H1 (cell line): ENCODE measurements around the gene MAP3K14. TPM values are rescaled to one million over a fixed set of nuclear protein-coding genes. Genes with fewer than 3 reads are reported as not detected.

ENCODE experiments used
- CTCF ChIA-PET: fragments of 300-600 bp; sonication (Branson Sonifier 250); formaldehyde crosslinking; loops from one replicate; lab custom pipeline; 2021; ENCODE audit not compliant: partially characterized antibody; lab: Charles Lee
- POLR2A ChIA-PET: fragments of 300-600 bp; sonication (Branson Sonifier 250); formaldehyde crosslinking; loops from one replicate; lab custom pipeline; 2021; ENCODE audit warnings: inconsistent platforms; ENCODE audit not compliant: partially characterized antibody; lab: Charles Lee
- DNase-seq, 2 experiments: peaks; one replicate each; pipeline versions ENCODE4 v3.0.0 to v3.0.0-alpha.2; 2010 to 2022; ENCODE audit warnings: low spot score in 2 of 2, low read depth in 1 of 2, mixed read lengths in 1 of 2
- FAIRE-seq: peaks from 2 replicates; lab custom pipeline; 2011; peaks lifted over from hg19 to GRCh38; lab: Jason Lieb, UNC
- H2AFZ ChIP-seq: 2 replicates; pipeline ENCODE4 v1.8.1; 2012; ENCODE audit warnings: low read length, inconsistent platforms
- H2AK5ac ChIP-seq: 2 replicates; pipeline ENCODE4 v1.6.1; 2013; ENCODE audit warnings: low read depth, low read length
- H2BK120ac ChIP-seq: replicated peaks from 2 replicates; pipeline ENCODE3; 2013; ENCODE audit warnings: low read depth, low read length, inconsistent platforms
- H2BK12ac ChIP-seq: 2 replicates; pipeline ENCODE4 v1.6.1; 2013; ENCODE audit warnings: low read depth, low read length
- H2BK15ac ChIP-seq: 2 replicates; pipeline ENCODE4 v1.6.1; 2013; ENCODE audit warnings: low read length
- H2BK20ac ChIP-seq: 2 replicates; pipeline ENCODE4 v1.6.1; 2013; ENCODE audit warnings: low read length
- H2BK5ac ChIP-seq: 2 replicates; pipeline ENCODE4 v1.6.1; 2013; ENCODE audit warnings: low read depth, low read length
- H3K14ac ChIP-seq: 2 replicates; pipeline ENCODE4 v1.6.1; 2013; ENCODE audit warnings: inconsistent platforms; ENCODE audit not compliant: insufficient read length
- H3K18ac ChIP-seq: 2 replicates; pipeline ENCODE4 v1.6.1; 2013; ENCODE audit warnings: low read length; ENCODE audit errors: extremely low read depth
- H3K23ac ChIP-seq: 2 replicates; pipeline ENCODE4 v1.6.1; 2013; ENCODE audit warnings: inconsistent platforms; ENCODE audit not compliant: insufficient read length
- H3K23me2 ChIP-seq: 2 replicates; pipeline ENCODE4 v1.6.1; 2013; ENCODE audit warnings: low read depth, low read length
- H3K27ac ChIP-seq: 2 replicates; pipeline ENCODE4 v1.6.1; 2011; ENCODE audit warnings: low read depth, low read length, inconsistent platforms
- H3K27me3 ChIP-seq, 4 experiments: replicated peaks in 1 of 4; 1 replicate in 1 of 4; 2 replicates in 3 of 4; pipeline versions ENCODE4 v1.6.1 to v1.8.1; 2011 to 2013; ENCODE audit warnings: low read length in 3 of 4, mild to moderate bottlenecking in 3 of 4, inconsistent platforms in 2 of 4, mixed read lengths in 2 of 4, moderate library complexity in 1 of 4; ENCODE audit not compliant: control insufficient read depth in 3 of 4, insufficient read depth in 3 of 4; ENCODE audit errors: extremely low read depth in 1 of 4
- H3K36me3 ChIP-seq, 4 experiments: 2 replicates each; pipeline versions ENCODE4 v1.6.1 to v1.8.1; 2011 to 2013; ENCODE audit warnings: mild to moderate bottlenecking in 4 of 4, low read length in 3 of 4, moderate library complexity in 2 of 4, control low read depth in 1 of 4, inconsistent platforms in 1 of 4; ENCODE audit not compliant: insufficient read depth in 4 of 4, control insufficient read depth in 2 of 4
- H3K4ac ChIP-seq: replicated peaks from 2 replicates; pipeline ENCODE3; 2013; ENCODE audit warnings: low read length, low read depth, mixed read lengths, inconsistent platforms; ENCODE audit not compliant: insufficient read length
- H3K4me1 ChIP-seq, 4 experiments: replicated peaks in 1 of 4; 1 replicate in 1 of 4; 2 replicates in 3 of 4; pipeline versions ENCODE4 v1.6.1 to v1.8.1; 2011 to 2013; ENCODE audit warnings: low read length in 3 of 4, inconsistent platforms in 2 of 4, mixed read lengths in 1 of 4; ENCODE audit not compliant: insufficient read depth in 4 of 4, control insufficient read depth in 3 of 4
- H3K4me2 ChIP-seq, 2 experiments: 2 replicates each; pipeline versions ENCODE4 v1.6.1 to v1.8.1; 2011 to 2013; ENCODE audit warnings: low read depth in 2 of 2, low read length in 2 of 2, control low read depth in 1 of 2, inconsistent platforms in 1 of 2, mild to moderate bottlenecking in 1 of 2; ENCODE audit not compliant: insufficient read depth in 1 of 2
- H3K4me3 ChIP-seq, 4 experiments: fragments of 200-600, 300-600 bp in 1 of 4; sonication (generic), shearing (Covaris generic), sonication (Bioruptor Twin) in 1 of 4; 2 replicates each; pipeline versions ENCODE4 v1.5.1 to v1.8.1; 2011 to 2016; ENCODE audit warnings: low read length in 4 of 4, low read depth in 3 of 4, control low read depth in 2 of 4, inconsistent platforms in 2 of 4, mild to moderate bottlenecking in 2 of 4, mixed read lengths in 1 of 4, moderate library complexity in 1 of 4; ENCODE audit not compliant: insufficient read depth in 2 of 4; ENCODE audit errors: extremely low read depth in 1 of 4
- H3K56ac ChIP-seq: replicated peaks from 2 replicates; pipeline ENCODE3; 2013; ENCODE audit warnings: low read depth, mild to moderate bottlenecking, mixed read lengths, low read length, inconsistent platforms; ENCODE audit not compliant: insufficient read length
- H3K79me1 ChIP-seq: 2 replicates; pipeline ENCODE4 v1.6.1; 2013; ENCODE audit warnings: low read depth, low read length, control low read depth
- H3K79me2 ChIP-seq, 2 experiments: 2 replicates each; pipeline versions ENCODE4 v1.6.1 to v1.8.1; 2012 to 2013; ENCODE audit warnings: low read length in 2 of 2, mild to moderate bottlenecking in 2 of 2, inconsistent platforms in 1 of 2; ENCODE audit not compliant: insufficient read depth in 2 of 2, control insufficient read depth in 1 of 2
- H3K9ac ChIP-seq, 4 experiments: replicated peaks in 1 of 4; 1 replicate in 1 of 4; 2 replicates in 3 of 4; pipeline versions ENCODE4 v1.6.1 to v1.8.1; 2011 to 2013; ENCODE audit warnings: low read depth in 3 of 4, low read length in 3 of 4, control low read depth in 2 of 4, mild to moderate bottlenecking in 2 of 4, moderate library complexity in 2 of 4, inconsistent platforms in 1 of 4; ENCODE audit errors: extremely low read depth in 1 of 4
- H3K9me3 ChIP-seq, 2 experiments: 2 replicates each; pipeline versions ENCODE4 v1.6.1 to v1.8.1; 2012 to 2013; ENCODE audit warnings: mild to moderate bottlenecking in 2 of 2, moderate library complexity in 2 of 2, control low read depth in 1 of 2, inconsistent platforms in 1 of 2, low read depth in 1 of 2, low read length in 1 of 2, mixed read lengths in 1 of 2; ENCODE audit not compliant: insufficient read depth in 2 of 2
- H4K20me1 ChIP-seq, 2 experiments: replicated peaks in 1 of 2; 2 replicates each; pipeline versions ENCODE3 to v1.8.1; 2011 to 2013; ENCODE audit warnings: inconsistent platforms in 2 of 2, low read length in 2 of 2, mild to moderate bottlenecking in 1 of 2; ENCODE audit not compliant: insufficient read depth in 2 of 2, control insufficient read depth in 1 of 2
- H4K5ac ChIP-seq: 2 replicates; pipeline ENCODE4 v1.6.1; 2013; ENCODE audit warnings: low read length, low read depth, mixed read lengths, inconsistent platforms; ENCODE audit not compliant: insufficient read length
- H4K8ac ChIP-seq: 2 replicates; pipeline ENCODE4 v1.8.0; 2013; ENCODE audit warnings: mild to moderate bottlenecking, moderate library complexity, low read length, inconsistent platforms; ENCODE audit not compliant: insufficient read depth; ENCODE audit errors: extremely low read depth
- H4K91ac ChIP-seq: replicated peaks from 2 replicates; pipeline ENCODE3; 2013; ENCODE audit warnings: low read length, mixed read lengths, inconsistent platforms; ENCODE audit not compliant: insufficient read length
- GTF2F1 ChIP-seq: IDR thresholded peaks from 2 replicates; pipeline ENCODE4 v1.6.1; 2012; ENCODE audit warnings: low read depth, low read length, improper control_type of control experiment, borderline replicate concordance
- KDM4A ChIP-seq: IDR thresholded peaks from one replicate; pipeline ENCODE4 v1.7.1; 2012; ENCODE audit warnings: low read depth, mild to moderate bottlenecking, moderate library complexity, low read length, inconsistent platforms; ENCODE audit not compliant: severe bottlenecking
- ZNF274 ChIP-seq: IDR thresholded peaks from 2 replicates; pipeline ENCODE4 v1.7.0; 2012; ENCODE audit warnings: low read length, borderline replicate concordance; ENCODE audit errors: extremely low read depth
- WGBS, 2 experiments: shearing (Covaris generic) in 1 of 2; methylation state at CpG; one replicate each; pipeline versions ENCODE4 v1.1.6 to v1.1.7; 2013 to 2015; ENCODE audit warnings: low lambda C conversion rate in 2 of 2, mixed read lengths in 2 of 2, inconsistent platforms in 1 of 2, low coverage in 1 of 2, missing lambda C conversion rate in 1 of 2; ENCODE audit not compliant: insufficient replicate concordance in 2 of 2, insufficient coverage in 1 of 2, insufficient read length in 1 of 2; ENCODE audit errors: extremely low coverage in 1 of 2, missing lambda C conversion rate in 1 of 2; 5-methylcytosine and 5-hydroxymethylcytosine counted together
- polyA plus RNA-seq, 7 experiments: library from polyadenylated mRNA; depleted of rRNA in 3 of 7; stranded (reverse) in 5 of 7; unstranded in 2 of 7; fragments of >200 nt in 5 of 7; fragments of 200-250 nt in 2 of 7; gene quantifications; 1 replicate in 5 of 7; 2 replicates in 1 of 7; 4 replicates in 1 of 7; pipeline versions ENCODE4 v1.2.1 to v1.2.3, GENCODE V29; 2011 to 2013; ENCODE audit warnings: missing spikeins in 2 of 7, mixed read lengths in 2 of 7
- total RNA-seq: library from RNA; stranded (reverse); fragmentation: NEBNext Ultra II Directional; extraction: Animal tissue kit (Norgen Biotek cat#: 25700); gene quantifications from 2 replicates; pipeline ENCODE4 v1.2.1, GENCODE V29; 2021

MAP3K14 gene
- total and polyA plus RNA-seq, 2 of the 8 experiments (the other 6 are each of a cell fraction or from before 2014, with no cell fraction given) = 5.2 to 6.1 TPM

DNA sequence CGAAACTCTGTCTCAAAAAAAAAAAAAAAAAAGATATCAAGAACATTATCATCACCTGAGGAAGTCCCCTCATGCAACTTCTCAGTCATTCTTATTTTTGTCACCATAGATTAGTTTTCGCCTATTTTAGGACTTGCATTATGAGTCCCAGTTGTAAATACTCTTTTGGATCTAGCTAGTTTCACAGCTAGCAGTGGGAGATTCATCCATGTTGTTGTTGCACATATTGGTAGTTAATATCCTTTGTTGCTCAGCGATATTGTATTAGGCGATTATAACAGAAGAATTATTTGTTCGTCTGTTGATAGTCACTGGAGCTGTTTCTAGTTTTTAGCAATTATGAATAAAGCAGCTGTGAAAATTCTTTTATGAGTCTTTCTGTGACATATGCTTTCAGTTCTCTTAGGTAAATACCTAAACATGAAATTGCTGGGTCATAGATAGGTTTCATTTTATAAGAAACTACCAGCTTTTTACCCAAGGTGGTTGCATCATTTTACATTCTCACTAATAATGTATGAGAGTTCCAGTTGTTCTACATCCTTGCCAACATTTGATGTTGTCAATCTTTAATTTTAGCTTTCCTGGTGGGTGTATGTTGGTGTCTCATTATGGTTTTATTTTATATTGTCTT is 40.7 kb upstream of the MAP3K14 start:
- CTCF ChIA-PET = interaction anchor here (0.7 to 1.5 kb wide), 3 partner anchors 12 to 122 kb away, joined by 3 to 4 read pairs (median 3); no protein-coding TSS in a partner anchor
- TF ChIP-seq GTF2F1 (no peak), ZNF274 (no peak), KDM4A (no peak)

More for the DNA sequence above, 40.7 kb upstream of the MAP3K14 start:
- Histone ChIP-seq H2AFZ (no peak overlapping the region), H2BK120ac (no peak overlapping the region), H3K27ac (no peak overlapping the region), H2AK5ac (no peak overlapping the region), H3K18ac (no peak overlapping the region), H4K5ac (no peak overlapping the region), H2BK12ac (no peak overlapping the region), H3K79me1 (no peaks in the 10 kb centered on the region), H3K4me2 (no peak overlapping the region), H3K36me3 (no peaks in the 10 kb centered on the region), H3K4me3 (no peak overlapping the region), H3K14ac (no peak overlapping the region), H3K23ac (no peak overlapping the region), H3K79me2 (no peaks in the 10 kb centered on the region), H3K4me1 (no peaks in the 10 kb centered on the region; a peak in 1 of 7 replicates), H3K9ac (no peak overlapping the region), H2BK15ac (no peak overlapping the region), H2BK20ac (no peak overlapping the region), H3K27me3 (no peaks in the 10 kb centered on the region; a peak in 1 of 7 replicates), H2BK5ac (no peak overlapping the region), H3K56ac (no peak overlapping the region), H3K4ac (no peak overlapping the region), H3K9me3 (no peaks in the 10 kb centered on the region), H4K8ac (no peak overlapping the region), H4K91ac (no peak overlapping the region), H3K23me2 (no peaks in the 10 kb centered on the region; the same call in 1 of the 2 replicates), H4K20me1 (no peaks in the 10 kb centered on the region)
- DNase-seq (no peak), FAIRE-seq (no peak)
- 90% methylated on average over 5 of the region's 5 CpGs; no CpG with 5 or more reads in 1 of the 2 experiments for WGBS, 2 experiments
- POLR2A ChIA-PET = no interaction called here
